SU-DHL-6 (cell line): ENCODE data around the gene HACD4.

ENCODE experiments used
- H2AFZ ChIP-seq: fragments of 200-600 bp; sonication (generic); 2 replicates; pipeline ENCODE4 v1.6.1; 2014; ENCODE audit warnings: low read depth, mild to moderate bottlenecking, moderate library complexity, mixed read lengths, antibody characterized with exemption, low read length; ENCODE audit not compliant: severe bottlenecking
- H3F3A ChIP-seq: fragments of 200-600 bp; shearing (Covaris generic); 2 replicates; pipeline ENCODE4 v1.6.0; 2016; ENCODE audit warnings: antibody characterized with exemption, mild to moderate bottlenecking; ENCODE audit not compliant: insufficient read depth
- H3K27ac ChIP-seq: fragments of 200-600 bp; sonication (generic); 2 replicates; pipeline ENCODE4 v1.5.1; 2016; ENCODE audit warnings: low read depth, mild to moderate bottlenecking, low read length, moderate library complexity, mixed read lengths
- H3K27me3 ChIP-seq: fragments of 200-600 bp; sonication (generic), shearing (Covaris generic); 2 replicates; pipeline ENCODE4 v1.6.0; 2014; ENCODE audit warnings: mild to moderate bottlenecking, low read length
- H3K36me3 ChIP-seq: fragments of 200-600 bp; sonication (generic); 2 replicates; pipeline ENCODE4 v1.6.1; 2014; ENCODE audit warnings: mild to moderate bottlenecking, low read length, mixed read lengths
- H3K4me2 ChIP-seq: fragments of 300-600, 200-600 bp; shearing (Covaris generic), sonication (generic); 2 replicates; pipeline ENCODE4 v1.6.0; 2014; ENCODE audit warnings: low read length, low read depth, mild to moderate bottlenecking; ENCODE audit not compliant: poor library complexity, severe bottlenecking
- H3K4me3 ChIP-seq: fragments of 200-600 bp; sonication (generic); 2 replicates; pipeline ENCODE4 v1.5.1; 2014; ENCODE audit warnings: antibody characterized with exemption, low read length, mild to moderate bottlenecking, mixed read lengths; ENCODE audit not compliant: insufficient read depth, poor library complexity, severe bottlenecking
- H3K79me2 ChIP-seq: fragments of 200-600 bp; sonication (generic); 2 replicates; pipeline ENCODE4 v1.6.1; 2014; ENCODE audit warnings: mild to moderate bottlenecking, low read length, moderate library complexity; ENCODE audit not compliant: insufficient read depth
- H3K9ac ChIP-seq: fragments of 200-600 bp; sonication (generic); 2 replicates; pipeline ENCODE4 v1.7.0; 2014; ENCODE audit warnings: mild to moderate bottlenecking, low read length
- H3K9me2 ChIP-seq: fragments of 200-600 bp; sonication (generic); replicated peaks from 2 replicates; pipeline ENCODE4 v1.6.1; 2014; ENCODE audit warnings: low read length; ENCODE audit not compliant: insufficient read depth
- H3K9me3 ChIP-seq: fragments of 200-600 bp; sonication (generic); 2 replicates; pipeline ENCODE4 v1.6.1; 2014; ENCODE audit warnings: low read length, mixed read lengths; ENCODE audit not compliant: insufficient read depth
- H4K20me1 ChIP-seq: fragments of 200-600 bp; sonication (generic); 2 replicates; pipeline ENCODE4 v1.6.1; 2014; ENCODE audit warnings: low read depth, mild to moderate bottlenecking, antibody characterized with exemption, low read length, moderate library complexity, mixed read lengths
- CTCF ChIP-seq: fragments of 200-600 bp; sonication (generic); IDR thresholded peaks from one replicate; pipeline ENCODE4 v1.5.1; 2017; ENCODE audit warnings: antibody characterized with exemption, mild to moderate bottlenecking, low read length, moderate library complexity; ENCODE audit not compliant: insufficient read depth, poor library complexity, severe bottlenecking
- EZH2phosphoT487 ChIP-seq: fragments of 200-600 bp; sonication (generic), shearing (Covaris generic); conservative IDR thresholded peaks from 2 replicates; pipeline ENCODE4 v1.6.1; 2018; ENCODE audit warnings: mild to moderate bottlenecking, antibody characterized with exemption, low read length, moderate library complexity, mixed read lengths

The HACD4 gene

DNA sequence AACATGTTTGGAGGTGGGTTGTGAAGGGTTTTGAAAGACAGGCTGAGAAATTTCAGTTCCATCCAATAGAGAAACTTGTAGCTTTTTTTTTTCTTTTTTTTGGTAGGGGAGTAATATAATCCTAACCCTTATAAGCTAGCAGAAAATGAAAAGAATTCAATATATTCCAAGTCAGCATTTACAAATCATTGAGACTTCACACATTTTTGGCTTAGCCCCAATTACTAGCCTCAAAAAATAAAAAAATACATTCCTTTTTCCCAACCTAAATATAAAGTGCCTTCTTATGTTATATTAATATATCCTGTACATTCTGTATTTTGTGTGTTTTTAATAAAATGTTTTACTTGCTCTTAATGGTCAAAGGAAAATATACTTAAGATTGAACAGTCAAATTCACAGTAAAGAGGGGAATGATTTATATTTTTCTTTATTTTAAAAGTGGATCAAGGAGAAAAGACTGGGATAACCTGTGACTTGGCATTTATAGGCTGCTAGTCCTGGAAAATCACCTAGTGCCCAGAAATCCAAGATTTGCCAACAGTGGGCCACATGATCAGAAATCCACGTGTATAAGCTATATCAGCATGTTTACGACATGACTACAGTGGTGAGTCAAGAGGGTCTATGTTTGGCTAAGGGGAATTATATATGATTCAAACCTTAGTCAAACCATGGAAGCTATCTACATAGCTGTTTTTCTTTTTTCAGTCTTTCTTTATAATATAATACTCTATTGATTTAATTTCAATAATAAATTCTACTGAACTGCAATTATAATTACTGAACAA lies 14.5 kb downstream of the HACD4 start:
- no peaks in the 10 kb centered on the region for H3K27me3 ChIP-seq
- H3K36me3 ChIP-seq, result no peaks in the 10 kb centered on the region
- no peaks in the 10 kb centered on the region for H3F3A ChIP-seq
- no peak overlapping the region for H2AFZ ChIP-seq
- H3K9ac ChIP-seq, result no peak overlapping the region
- no peaks in the 10 kb centered on the region for H3K9me3 ChIP-seq
- no peaks in the 10 kb centered on the region for H3K79me2 ChIP-seq
- 0 out of 2 replicates have a peak, but pooled peaks cover 3% of the 10 kb centered on the region for H3K9me2 ChIP-seq
- no peak overlapping the region for H3K27ac ChIP-seq
- H3K4me3 ChIP-seq, result no peak overlapping the region
- TF ChIP-seq CTCF (no peak), EZH2phosphoT487 (no peak)
- no peak overlapping the region for H3K4me2 ChIP-seq
- H4K20me1 ChIP-seq, result no peaks in the 10 kb centered on the region

- Histone ChIP-seq H3K79me2 (no peaks in the 10 kb centered on the region), H3K9me2 (0 out of 2 replicates have a peak, but pooled peaks cover 3% of the 10 kb centered on the region), H3K27me3 (no peaks in the 10 kb centered on the region), H4K20me1 (no peaks in the 10 kb centered on the region), H3K9me3 (no peaks in the 10 kb centered on the region), H2AFZ (no peak overlapping the region), H3F3A (no peaks in the 10 kb centered on the region), H3K36me3 (no peaks in the 10 kb centered on the region), H3K4me3 (no peak overlapping the region), H3K27ac (no peak overlapping the region), H3K4me2 (no peak overlapping the region), H3K9ac (no peak overlapping the region)
- TF ChIP-seq CTCF, result no peak
- no peak for TF ChIP-seq EZH2phosphoT487
These were observed 15.4 kb downstream of the HACD4 start for GRCh38 chr9:21015995-21016394.

DNA sequence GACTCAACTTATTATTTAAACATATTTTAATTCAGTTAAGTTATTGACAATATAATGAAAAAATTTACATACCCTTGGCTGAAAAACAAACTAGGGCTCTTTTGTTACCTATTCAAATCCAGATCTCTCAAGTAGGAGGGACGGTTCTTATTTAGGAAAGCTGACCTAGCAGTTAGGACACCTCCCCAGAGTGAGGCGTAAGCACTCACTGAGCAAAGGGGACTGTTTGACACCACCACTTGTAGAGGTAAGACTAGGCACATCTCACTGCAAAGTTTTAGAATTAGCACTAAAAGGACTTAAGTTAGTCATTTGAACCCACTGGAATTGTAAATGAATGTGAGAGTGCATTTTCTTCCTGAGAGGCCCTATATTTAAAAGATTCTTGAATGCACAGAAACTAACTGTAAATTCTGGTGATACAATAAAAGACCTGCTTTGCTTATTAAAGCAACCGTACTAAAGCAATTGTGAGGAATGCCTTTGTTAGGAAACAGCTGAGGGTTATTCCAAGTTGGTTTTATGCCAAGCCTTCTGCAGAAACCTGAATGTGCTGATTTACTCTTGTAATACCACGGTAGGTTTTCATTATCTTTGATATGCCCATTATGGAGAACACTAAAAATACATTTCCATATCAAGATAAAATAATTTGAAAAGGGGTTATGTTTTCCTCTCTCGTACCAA lies 16.2 kb downstream of the HACD4 start:
- Histone ChIP-seq H3F3A (no peaks in the 10 kb centered on the region), H3K4me3 (no peak overlapping the region), H3K36me3 (no peaks in the 10 kb centered on the region), H4K20me1 (no peaks in the 10 kb centered on the region), H3K27ac (no peak overlapping the region), H3K9me3 (no peaks in the 10 kb centered on the region), H3K79me2 (no peaks in the 10 kb centered on the region), H3K9me2 (0 out of 2 replicates have a peak, but pooled peaks cover 3% of the 10 kb centered on the region), H3K9ac (no peak overlapping the region), H2AFZ (no peak overlapping the region), H3K4me2 (no peak overlapping the region), H3K27me3 (no peaks in the 10 kb centered on the region)
- TF ChIP-seq CTCF, result no peak
- TF ChIP-seq EZH2phosphoT487, result no peak
